IPS-18c (cell line): ENCODE measurements around the gene USP54.
"Not testable (repeated sequence)": the region's sequence is repeated elsewhere in the genome, so short reads cannot be mapped to it uniquely, and the experiment has no call there.

Source experiments
- H3K4me3 ChIP-seq: 2 replicates; pipeline ENCODE4 v1.7.0; 2013; ENCODE audit warnings: low read depth, mild to moderate bottlenecking, low read length, moderate library complexity; ENCODE audit not compliant: insufficient read depth
- H3K9me3 ChIP-seq: one replicate; pipeline ENCODE4 v1.6.1; 2013; ENCODE audit warnings: mild to moderate bottlenecking, low read length, moderate library complexity; ENCODE audit not compliant: control insufficient read depth, insufficient read depth

USP54 gene, protein sequence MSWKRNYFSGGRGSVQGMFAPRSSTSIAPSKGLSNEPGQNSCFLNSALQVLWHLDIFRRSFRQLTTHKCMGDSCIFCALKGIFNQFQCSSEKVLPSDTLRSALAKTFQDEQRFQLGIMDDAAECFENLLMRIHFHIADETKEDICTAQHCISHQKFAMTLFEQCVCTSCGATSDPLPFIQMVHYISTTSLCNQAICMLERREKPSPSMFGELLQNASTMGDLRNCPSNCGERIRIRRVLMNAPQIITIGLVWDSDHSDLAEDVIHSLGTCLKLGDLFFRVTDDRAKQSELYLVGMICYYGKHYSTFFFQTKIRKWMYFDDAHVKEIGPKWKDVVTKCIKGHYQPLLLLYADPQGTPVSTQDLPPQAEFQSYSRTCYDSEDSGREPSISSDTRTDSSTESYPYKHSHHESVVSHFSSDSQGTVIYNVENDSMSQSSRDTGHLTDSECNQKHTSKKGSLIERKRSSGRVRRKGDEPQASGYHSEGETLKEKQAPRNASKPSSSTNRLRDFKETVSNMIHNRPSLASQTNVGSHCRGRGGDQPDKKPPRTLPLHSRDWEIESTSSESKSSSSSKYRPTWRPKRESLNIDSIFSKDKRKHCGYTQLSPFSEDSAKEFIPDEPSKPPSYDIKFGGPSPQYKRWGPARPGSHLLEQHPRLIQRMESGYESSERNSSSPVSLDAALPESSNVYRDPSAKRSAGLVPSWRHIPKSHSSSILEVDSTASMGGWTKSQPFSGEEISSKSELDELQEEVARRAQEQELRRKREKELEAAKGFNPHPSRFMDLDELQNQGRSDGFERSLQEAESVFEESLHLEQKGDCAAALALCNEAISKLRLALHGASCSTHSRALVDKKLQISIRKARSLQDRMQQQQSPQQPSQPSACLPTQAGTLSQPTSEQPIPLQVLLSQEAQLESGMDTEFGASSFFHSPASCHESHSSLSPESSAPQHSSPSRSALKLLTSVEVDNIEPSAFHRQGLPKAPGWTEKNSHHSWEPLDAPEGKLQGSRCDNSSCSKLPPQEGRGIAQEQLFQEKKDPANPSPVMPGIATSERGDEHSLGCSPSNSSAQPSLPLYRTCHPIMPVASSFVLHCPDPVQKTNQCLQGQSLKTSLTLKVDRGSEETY (N-terminal part only)

GRCh38 chr10:73590881-73591799 is at the start of gene USP54:
USP54 (minus strand) TSS chr10:73591342; CDS start chr10:73575658, 15,684 bp downstream.
- Histone ChIP-seq H3K9me3 (no peaks in the 10 kb centered on the region), H3K4me3 (peak within 1 kb of the TSS; percentile 37; the same call in 1 of the 2 replicates)

- no peak overlapping the region for H3K4me3 ChIP-seq
- no peaks in the 10 kb centered on the region for H3K9me3 ChIP-seq
These were observed 48.1 kb upstream of the USP54 start for GRCh38 chr10:73639286-73639685.

DNA sequence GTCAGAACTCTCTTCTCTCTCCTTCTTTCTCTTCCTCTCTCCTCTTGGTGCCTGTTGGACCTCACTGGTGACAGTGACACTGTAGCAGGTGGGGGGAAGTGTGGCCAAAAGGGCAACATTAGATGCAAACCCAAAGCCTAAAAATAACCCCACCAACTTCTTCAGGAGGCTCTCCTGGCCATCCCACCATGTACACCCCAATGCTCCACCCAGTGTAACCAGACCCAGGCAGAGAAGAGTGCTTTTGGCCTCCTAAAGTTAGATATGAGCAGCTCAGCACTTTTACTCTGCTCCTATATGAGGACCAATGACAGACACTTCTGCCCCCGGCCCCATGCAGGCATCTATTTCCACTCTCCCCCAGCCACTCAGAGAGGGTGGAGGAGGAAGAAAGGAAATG is 44.6 kb upstream of the USP54 start:
- Histone ChIP-seq H3K9me3 (no peaks in the 10 kb centered on the region), H3K4me3 (no peak overlapping the region)

DNA sequence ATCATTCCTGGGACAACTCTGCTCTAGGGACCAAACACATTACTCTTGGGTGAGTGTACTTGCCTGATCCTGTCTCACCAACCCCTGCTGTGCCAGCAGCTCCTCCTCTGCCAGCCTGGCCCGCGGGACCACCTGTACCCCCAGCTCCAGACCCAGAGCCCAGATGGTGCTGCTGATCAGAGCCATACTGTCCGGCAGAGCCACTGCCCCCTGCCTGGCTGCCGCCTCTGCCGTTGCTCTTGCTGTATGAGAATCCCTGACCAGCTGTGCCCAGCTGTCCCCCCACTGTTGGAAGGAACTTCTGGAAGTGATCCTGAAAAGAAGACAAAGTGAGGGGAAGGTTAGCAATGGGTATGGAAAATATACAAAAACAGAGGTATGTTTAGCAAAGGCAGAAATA is 43.3 kb upstream of the USP54 start:
- no peaks in the 10 kb centered on the region for H3K9me3 ChIP-seq
- no peak overlapping the region for H3K4me3 ChIP-seq

- H3K4me3 ChIP-seq = no peak overlapping the region
- no peaks in the 10 kb centered on the region for H3K9me3 ChIP-seq
These were observed 38.0 kb upstream of the USP54 start for GRCh38 chr10:73629165-73629564.

DNA sequence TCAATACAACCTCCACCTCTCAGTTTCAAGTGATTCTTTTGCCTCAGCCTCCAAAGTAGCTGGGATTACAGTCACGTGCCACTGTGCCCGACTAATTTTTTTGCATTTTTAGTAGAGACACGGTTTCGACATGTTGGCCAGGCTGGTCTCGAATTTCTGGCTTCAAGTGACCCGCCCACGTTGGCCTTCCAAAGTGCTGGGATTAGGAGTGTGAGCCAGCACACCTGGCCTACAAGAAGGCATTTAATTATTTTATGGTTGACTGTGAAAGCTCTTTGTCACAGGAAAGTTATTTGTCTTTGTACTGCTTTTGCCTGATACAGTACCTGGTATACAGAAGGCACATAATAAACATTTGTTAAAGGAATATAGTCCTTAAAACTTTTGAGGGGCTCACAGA is 37.3 kb upstream of the USP54 start:
- Histone ChIP-seq H3K4me3 (no peak overlapping the region), H3K9me3 (no peaks in the 10 kb centered on the region)

GRCh38 chr10:73627300-73627699 is 36.2 kb upstream of the USP54 start:
- Histone ChIP-seq H3K9me3 (no peaks in the 10 kb centered on the region), H3K4me3 (no peak overlapping the region)

- peak overlapping the region; percentile 99 for H3K4me3 ChIP-seq
- no peaks in the 10 kb centered on the region for H3K9me3 ChIP-seq
These were observed 35.0 kb upstream of the USP54 start for GRCh38 chr10:73625884-73626752.

DNA sequence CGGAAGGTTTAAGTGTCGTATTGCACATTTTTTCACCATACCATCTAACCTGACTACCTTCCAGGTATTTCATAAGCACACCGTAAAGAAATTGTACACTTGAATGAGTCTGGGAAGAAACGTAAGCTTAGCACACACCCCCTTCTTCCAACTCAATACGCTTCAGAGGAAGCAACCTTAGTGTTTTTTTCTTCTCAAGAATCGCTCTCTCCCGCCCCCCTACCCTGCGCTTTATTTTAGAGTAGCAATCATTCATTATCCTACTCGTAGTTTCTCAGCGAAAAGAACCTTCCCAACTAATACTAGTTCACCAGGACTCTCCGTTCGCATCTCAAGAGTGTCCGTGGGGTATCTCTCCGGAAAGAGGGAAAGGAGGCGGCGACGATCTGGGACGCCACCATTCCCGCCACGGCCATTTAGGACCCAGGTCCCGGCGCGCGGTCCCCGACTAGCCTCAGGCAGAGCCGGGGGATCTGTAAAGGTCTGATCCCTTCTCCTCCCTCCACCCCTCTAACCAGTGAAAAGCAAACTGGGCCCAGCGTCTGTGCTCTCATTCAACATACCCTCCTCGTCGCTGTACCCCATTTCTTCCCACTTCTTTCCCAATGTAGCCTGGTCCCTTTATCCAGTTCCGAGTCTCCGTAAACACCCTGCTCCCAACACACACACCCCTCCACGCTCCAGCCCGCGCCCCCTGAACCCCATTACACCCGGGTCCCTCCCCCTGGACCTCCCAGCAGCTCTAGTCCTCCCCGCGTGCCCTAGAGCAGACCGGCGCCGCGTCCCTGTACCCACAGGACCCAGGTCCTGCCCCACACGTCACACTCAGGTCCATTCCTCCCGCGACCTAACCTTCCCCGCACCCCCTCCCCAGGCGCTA is 34.1 kb upstream of the USP54 start:
- peak overlapping the region; percentile 99 for H3K4me3 ChIP-seq
- no peaks in the 10 kb centered on the region for H3K9me3 ChIP-seq

- H3K9me3 ChIP-seq = no peaks in the 10 kb centered on the region
- H3K4me3 ChIP-seq = no peak overlapping the region
These were observed 31.9 kb upstream of the USP54 start for GRCh38 chr10:73623056-73623455.

- not testable (repeated sequence) for H3K4me3 ChIP-seq
These were observed 29.8 kb upstream of the USP54 start for GRCh38 chr10:73620974-73621373.

GRCh38 chr10:73617143-73617542 is 26.0 kb upstream of the USP54 start:
- not testable (repeated sequence) for H3K9me3 ChIP-seq, H3K4me3 ChIP-seq

More at GRCh38 chr10:73620974-73621373, 29.8 kb upstream of the USP54 start:
- not testable (repeated sequence) for H3K9me3 ChIP-seq

GRCh38 chr10:73614720-73615119 is 23.6 kb upstream of the USP54 start:
- no peaks in the 10 kb centered on the region for H3K9me3 ChIP-seq
- H3K4me3 ChIP-seq = no peak overlapping the region

GRCh38 chr10:73609116-73609515 is 18.0 kb upstream of the USP54 start:
- no peaks in the 10 kb centered on the region for H3K9me3 ChIP-seq

GRCh38 chr10:73601486-73601921 is 10.4 kb upstream of the USP54 start:
- no peak overlapping the region for H3K4me3 ChIP-seq
- H3K9me3 ChIP-seq = no peaks in the 10 kb centered on the region

More at GRCh38 chr10:73609116-73609515, 18.0 kb upstream of the USP54 start:
- H3K4me3 ChIP-seq = no peak overlapping the region
